Activated CD8-positive, alpha-beta memory T cell treated with anti-CD3 and anti-CD28 coated beads, Interleukin-2, amount 50 U/mL, for 4 hours (primary cell): ENCODE measurements around the gene FAM3A.
A peak's percentile ranks its signal among the peaks of the same experiment; 100 is the strongest.
"Not testable (repeated sequence)": the region's sequence is repeated elsewhere in the genome, so short reads cannot be mapped to it uniquely, and the experiment has no call there.

Experiments used
- DNase-seq: peaks from one replicate; pipeline ENCODE4 v3.0.0-alpha.2; 2020

The FAM3A gene, protein sequence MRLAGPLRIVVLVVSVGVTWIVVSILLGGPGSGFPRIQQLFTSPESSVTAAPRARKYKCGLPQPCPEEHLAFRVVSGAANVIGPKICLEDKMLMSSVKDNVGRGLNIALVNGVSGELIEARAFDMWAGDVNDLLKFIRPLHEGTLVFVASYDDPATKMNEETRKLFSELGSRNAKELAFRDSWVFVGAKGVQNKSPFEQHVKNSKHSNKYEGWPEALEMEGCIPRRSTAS

GRCh38 chrX:154515966-154516655, at the start of gene FAM3A:
FAM3A (minus strand) TSS chrX:154516232; CDS start chrX:154515772, 460 bp downstream.
- DNase-seq: peak; percentile 92

- DNase-seq: not testable (repeated sequence)
Observed at GRCh38 chrX:154562295-154562694, 46.3 kb upstream of the FAM3A start.

DNA sequence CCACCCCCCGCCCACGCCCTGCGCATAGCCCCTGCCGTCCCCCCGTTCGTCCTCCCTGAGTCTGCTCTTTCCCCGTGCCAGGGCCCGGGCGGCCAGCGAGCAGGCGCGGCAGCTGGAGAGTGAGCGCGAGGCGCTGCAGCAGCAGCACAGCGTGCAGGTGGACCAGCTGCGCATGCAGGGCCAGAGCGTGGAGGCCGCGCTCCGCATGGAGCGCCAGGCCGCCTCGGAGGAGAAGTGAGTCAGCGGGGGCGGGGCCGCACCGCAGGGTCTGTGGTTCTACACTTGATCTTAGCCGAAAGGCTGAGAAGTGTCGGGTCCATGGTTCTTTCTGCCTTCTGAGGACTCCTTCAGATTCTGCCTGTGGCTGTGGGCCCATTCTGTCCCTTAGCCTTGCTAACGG, 44.3 kb upstream of the FAM3A start:
- not testable (repeated sequence) for DNase-seq

DNA sequence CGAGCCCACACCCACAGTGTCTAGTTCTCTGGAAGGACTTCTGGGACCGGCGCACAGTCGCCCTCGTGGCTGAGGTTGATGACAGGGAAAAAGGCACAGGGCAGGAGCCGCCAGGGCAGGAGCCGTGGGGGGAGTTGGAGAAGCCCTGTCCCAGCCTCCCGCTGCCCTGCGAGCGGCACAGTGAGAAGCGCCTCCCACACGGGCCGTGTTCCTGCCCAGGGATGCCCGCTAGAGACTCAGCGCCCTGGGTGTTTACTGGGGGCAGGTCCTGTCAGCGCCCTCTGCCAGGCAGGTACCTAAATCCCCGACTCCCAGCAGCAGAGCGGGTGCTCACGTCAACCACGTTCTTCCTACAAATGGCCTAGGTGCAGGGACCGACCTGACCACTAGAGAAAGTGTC, 42.9 kb upstream of the FAM3A start:
- DNase-seq: not testable (repeated sequence)

- not testable (repeated sequence) for DNase-seq
Observed at GRCh38 chrX:154558060-154558690, 42.1 kb upstream of the FAM3A start.

GRCh38 chrX:154552112-154552806, 36.2 kb upstream of the FAM3A start:
- DNase-seq: not testable (repeated sequence)

- no peak for DNase-seq
Observed at GRCh38 chrX:154549766-154550165, 33.7 kb upstream of the FAM3A start.

- no peak for DNase-seq
Observed at GRCh38 chrX:154548028-154548316, 31.9 kb upstream of the FAM3A start.

DNA sequence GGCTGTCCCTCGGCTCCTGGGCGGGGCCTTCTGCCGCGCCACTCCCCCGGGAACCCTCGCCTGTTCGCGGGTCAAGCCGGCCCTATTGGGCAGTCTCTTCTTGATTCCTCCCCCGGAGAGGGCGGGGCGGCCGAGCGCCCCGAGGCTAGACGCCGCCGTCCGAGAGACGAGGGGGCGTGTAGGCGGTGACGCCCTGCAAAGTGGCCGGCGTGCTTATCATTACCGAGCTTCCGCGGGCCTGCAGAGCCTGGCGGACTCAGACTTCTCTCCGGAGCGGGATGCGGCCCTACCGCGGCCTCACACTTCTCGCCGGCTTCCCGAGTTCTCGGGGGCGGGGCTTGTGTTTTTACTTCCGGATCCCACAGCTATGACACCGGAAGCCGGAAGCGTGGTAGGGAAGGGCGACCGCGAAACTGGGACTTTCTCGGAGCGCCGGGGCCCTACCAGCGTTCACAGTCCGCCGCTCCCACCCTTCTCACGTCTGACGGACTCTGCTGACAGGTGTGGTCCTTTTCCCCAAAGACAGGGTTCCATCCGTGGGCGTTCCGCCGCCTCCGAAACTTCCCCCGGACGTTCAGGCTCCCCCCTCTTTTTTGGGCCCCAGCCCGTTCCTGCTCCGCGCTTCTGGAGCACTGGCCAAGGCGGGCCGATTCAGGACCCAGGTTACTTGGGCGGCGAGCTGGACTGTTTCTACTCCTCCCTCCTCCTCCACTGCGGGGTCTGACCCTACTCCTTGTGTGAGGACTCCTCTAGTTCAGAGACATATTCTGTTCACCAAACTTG, 31.4 kb upstream of the FAM3A start, which contains the start of gene IKBKG:
IKBKG (plus strand) TSS at position 376 of the 783 bp plus-strand sequence. CDS start 4,383 bp downstream, outside the sequence.
- DNase-seq: peak; percentile 85

DNA sequence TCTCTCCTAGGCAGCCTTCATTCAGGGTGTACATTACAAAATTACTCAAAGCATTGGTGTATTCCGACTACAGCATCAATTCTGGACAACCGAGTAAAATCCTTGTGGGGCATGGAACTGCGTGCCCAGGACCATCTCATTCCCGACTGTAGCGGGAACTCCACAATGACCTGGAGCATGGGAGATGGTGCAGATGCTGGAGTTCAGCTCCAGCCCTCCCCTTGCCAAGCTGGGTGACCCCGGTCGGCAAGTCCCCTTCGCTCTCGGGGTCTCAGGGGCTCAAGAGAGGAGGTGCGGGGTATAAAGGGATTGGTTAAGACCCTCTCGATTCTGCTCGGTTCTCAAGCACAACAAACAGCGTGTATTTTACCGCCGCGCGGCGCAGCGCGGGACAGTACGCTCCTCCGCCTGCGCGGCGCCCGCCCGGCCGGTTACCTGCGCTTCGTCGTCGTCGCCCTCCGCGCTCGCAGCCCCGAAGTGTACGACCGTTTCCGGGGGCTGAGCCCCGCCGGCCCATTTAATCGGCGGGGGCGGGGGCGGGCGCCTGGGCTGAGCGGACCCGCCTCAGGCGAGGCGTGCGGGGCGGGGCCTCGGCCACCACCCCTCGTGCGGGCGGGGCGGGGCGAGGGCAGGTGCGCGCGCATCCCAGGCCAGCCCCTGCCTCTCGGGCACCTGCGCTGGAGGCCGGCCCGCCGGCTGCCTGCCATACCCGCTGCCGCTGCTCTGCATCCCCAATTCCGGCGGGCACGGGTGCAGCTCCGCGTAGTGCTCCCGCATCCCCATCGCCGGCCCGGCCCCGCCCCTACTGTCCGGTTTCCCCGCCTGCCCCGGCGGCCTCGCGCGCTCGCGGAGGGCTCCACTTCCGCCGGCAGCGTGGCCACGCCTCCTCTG, 30.6 kb upstream of the FAM3A start, which contains the start of gene G6PD:
G6PD (minus strand) TSS at position 493 of the 891 bp plus-strand sequence. CDS start 691 bp downstream, outside the sequence.
- DNase-seq: peak; percentile 78

DNA sequence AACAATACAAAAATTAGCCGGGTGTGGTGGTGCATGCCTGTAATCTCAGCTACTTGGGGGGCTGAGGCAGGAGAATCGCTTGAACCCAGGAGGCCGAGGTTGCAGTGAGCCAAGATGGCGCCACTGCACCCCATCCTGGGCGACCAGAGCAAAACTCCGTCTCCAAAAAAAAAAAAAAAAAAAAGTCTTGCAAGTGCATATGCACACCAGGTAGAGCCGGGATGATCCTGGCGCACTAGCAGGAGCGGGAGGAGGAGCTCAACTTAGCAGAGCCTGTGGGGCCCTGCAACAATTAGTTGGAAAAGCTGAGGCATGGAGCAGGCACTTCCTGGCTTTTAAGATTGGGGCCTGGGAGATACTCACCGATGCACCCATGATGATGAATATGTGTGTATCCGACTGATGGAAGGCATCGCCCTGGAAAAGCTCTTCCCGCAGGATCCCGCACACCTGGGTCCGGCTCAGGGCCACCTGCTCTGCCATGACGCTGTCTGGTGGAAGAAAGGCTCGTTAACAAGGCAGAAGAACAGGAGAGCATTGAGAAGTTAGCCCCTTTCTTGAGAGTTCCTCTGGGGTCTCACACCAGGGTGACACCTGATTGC, 29.7 kb upstream of the FAM3A start:
- DNase-seq: no peak

GRCh38 chrX:154542723-154543424, 26.8 kb upstream of the FAM3A start:
- no peak for DNase-seq

GRCh38 chrX:154541896-154542722, 26.1 kb upstream of the FAM3A start:
- DNase-seq: peak; percentile 67

GRCh38 chrX:154541589-154541895, 25.5 kb upstream of the FAM3A start:
- no peak for DNase-seq

GRCh38 chrX:154540897-154541535, 25.0 kb upstream of the FAM3A start:
- DNase-seq: no peak

GRCh38 chrX:154540365-154540764, 24.3 kb upstream of the FAM3A start:
- DNase-seq: not testable (repeated sequence)

DNA sequence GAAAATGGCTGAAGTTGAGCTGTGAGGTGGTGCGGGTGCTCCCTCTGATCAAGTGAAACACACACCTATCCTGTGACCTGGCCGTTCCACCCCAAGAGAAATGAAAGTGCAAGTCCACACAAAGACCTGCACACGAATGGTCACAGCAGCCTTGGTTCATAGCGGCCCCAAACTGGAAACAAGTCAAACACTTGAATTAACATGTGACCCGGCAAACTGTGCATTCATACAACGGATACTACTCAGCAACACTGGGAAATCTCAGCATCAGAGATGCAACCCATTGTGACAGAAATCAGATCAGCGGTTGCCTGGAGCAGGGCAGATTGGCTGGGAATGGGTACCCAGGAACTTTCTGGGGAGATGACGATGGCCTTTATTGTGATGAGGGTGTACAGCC, 23.0 kb upstream of the FAM3A start:
- DNase-seq: no peak

GRCh38 chrX:154535892-154536291, 19.9 kb upstream of the FAM3A start:
- DNase-seq: no peak
